GM21526 (cell line): ENCODE data around the gene HSDL1.
"Not testable (repeated sequence)": the region's sequence is repeated elsewhere in the genome, so short reads cannot be mapped to it uniquely, and the experiment has no call there.

Source experiments
- ATAC-seq: cut with Tn5 transposase; IDR thresholded peaks from one replicate; pipeline ENCODE4 v1.9.1; 2021; ENCODE audit warnings: moderate library complexity; ENCODE audit not compliant: unreplicated experiment, low FRiP score

The HSDL1 gene

DNA sequence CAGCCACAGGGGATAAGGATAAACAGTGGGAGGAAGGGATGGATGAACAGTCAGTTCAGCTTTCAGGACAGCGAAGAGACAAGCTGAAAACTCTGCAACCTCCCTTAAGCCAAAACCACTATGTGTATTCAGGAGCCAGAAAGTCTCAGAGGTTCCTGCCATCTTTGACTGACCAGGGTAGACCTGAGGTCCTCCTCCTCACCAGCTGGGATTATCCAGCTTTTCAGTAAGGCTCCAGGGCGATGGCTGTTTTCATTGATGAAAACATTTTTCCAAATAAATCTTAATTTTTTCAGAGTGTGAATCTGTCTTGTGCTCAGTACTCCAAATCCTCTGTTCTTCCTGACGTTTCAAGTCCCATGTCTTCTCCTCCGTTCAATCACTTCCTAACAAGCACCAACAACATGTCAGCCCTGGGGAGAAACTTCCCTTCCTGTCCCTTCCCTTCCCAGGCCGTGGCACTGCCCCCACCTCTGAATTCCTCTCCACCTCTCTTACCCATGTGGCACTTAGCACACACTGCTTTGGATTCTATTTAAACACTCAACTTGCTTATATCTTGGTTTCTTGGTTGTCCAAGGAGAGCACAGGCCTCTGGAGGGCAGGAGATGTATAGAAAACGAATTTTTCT lies 5.2 kb downstream of the HSDL1 start:
- no peak for ATAC-seq

DNA sequence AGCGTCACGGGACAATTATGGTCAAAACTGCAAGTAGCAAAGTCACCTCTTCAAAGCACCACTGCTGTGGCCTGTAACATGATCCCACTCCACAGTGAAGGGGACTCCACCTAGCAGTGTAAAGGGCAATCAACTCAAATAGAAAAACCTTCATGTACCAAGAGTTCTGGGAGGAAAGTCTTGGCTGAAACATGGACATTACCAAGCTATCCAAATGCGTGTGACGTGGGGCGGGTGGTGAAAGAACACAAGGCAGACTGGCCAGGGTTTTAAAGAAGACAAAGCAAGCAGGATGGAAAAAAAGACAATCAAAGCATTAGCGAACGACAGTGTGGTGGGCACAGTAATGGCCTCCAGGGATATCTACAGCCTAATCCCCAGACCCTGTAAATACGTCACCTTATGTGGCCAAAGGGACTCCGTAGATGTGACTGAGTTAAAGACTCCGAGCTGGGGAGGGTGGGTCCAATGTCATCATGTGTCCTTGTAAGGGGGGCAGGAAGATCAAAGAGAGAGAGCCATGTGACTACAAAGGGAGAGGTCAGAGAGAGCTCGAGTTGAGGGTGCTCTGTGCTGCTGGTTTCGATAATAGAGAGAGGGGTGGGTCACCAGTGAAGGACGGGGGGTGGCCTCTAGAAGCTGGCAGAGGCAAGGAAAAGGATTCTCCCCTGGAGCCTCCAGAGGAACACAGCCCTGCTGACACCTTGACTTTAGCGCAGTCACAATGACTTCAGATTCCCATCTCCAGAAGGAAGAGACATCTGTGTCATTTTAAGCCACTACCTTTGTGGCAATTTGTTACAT lies 6.0 kb downstream of the HSDL1 start:
- no peak for ATAC-seq

DNA sequence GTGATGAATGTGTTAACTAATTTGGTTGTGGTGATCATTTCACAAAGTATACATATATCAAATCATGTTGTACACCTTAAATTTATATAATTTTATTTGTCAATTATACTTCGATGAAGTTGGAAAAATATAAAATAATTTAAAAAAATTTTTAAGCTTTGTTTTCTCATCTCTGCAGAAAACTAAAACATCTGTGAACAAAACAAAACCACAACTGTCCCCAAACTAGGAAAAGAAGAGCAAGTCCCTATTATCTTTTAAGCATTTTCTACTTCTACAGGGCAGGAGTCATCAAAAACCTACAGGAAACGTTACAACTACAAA lies 6.5 kb downstream of the HSDL1 start:
- ATAC-seq: no peak

DNA sequence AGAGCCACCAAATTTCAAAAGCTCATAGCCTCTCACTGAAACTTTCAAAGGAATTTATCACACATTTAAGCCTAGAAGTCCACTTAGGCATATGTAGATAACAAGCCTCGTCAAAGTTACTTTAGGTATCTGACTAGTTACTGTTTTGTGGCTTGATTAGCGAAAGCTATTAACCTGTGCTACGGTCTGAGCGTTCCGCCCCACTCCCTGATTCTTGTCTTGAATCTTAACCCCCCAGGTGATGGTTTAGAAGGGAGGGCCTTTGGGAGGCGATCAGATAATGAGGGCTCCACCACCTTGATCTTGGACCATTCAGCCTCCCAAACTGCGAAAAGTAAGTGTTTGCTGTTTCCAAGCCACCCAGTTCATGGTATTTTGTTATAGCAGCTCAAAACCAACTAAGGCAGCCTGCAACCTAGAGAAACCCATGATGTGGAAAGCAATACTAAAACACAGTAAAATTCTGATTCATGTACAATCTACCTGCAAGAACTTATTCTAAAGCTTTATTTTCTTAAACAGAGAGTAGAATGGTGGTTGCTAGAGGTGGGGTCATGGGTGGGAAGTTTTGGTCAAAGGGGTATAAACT lies 7.1 kb downstream of the HSDL1 start:
- ATAC-seq: no peak

DNA sequence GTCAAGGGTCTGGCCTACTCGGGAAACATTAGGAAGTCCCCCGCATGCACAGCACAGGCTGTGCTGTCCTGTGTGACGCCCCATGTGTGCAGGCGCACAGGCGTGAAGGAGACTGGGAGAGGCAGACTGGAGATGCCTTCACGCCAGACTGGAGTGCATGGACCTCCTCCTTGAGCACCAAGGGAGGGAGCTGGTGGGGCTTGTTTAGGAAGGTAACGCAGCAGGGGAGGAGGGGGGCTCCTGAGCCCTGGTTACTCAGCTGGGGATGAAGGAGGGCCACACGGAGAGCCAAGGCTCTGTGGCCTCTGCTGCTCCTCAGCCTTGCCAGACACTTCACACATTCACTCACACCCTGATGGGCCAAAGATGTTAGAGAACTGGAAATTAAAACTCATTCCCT lies 7.7 kb downstream of the HSDL1 start:
- no peak for ATAC-seq

DNA sequence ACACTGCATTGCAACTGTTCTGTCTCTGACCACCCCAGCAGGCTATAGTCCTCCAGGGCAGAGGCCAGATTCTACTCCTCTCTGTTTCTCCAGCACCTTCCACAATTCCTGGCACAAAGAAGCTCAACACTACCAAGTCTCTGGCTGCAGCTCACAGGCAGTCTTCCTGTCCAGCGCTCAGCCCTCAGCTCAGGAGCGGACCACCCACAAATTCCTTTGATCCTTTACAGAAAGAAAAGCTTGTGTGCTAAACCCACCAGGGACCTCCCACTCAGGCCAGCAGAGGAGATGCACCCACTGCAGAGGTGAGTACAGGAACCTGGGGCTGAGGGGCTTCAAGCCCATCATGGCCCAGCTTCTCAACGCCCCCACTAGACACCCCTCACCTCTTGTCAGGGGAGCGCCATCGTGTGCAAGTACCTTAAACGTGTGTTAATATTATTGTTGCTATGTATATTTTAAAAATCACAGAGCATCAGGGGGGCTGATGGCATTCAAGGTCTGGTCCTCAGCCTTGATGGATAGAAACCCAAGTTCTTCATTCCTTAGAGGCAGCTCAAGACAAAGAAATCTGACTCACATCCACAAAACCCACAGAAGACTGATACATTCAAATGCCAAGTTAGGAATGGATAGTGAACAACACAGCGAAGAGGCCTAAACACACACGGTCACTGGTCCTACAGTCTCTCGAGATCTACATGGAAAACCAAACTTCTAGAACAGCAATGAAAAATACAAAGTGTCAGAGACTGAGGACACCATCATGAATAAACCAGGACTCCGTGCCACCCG lies 8.4 kb downstream of the HSDL1 start:
- no peak for ATAC-seq

DNA sequence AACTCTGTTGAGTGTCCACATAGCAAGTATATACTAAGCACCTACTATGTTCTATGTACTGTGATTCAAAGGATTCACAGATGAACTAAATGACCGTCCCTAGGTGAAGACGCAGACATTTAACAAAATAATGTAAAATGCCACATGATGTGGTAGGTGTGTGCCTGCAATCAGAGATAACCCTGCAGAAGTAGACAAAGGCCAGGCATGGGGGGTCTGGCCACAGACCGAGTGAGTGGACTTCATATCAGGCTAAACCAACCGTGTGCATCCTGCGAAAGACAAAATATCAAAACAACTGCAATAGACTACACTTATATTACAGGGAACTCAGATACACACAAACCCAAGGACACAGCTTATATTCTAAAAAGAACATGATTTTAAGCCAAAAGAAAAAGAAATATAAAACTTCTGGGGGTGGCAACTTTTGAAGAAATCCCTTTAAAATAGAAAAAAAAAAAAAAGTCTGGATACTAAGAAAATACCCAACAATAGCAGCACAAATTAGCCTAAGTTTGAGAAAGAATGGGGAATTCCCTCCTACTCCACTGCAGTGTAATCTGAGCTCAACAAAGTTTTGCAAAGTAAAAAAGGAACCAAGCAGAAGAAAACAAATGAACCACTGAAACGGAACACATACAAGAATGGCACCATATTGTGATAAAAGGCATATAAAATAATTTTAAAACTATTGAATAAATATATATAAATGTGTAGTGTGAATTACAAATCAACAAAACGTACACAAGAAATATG lies 12.3 kb downstream of the HSDL1 start:
- ATAC-seq: no peak

DNA sequence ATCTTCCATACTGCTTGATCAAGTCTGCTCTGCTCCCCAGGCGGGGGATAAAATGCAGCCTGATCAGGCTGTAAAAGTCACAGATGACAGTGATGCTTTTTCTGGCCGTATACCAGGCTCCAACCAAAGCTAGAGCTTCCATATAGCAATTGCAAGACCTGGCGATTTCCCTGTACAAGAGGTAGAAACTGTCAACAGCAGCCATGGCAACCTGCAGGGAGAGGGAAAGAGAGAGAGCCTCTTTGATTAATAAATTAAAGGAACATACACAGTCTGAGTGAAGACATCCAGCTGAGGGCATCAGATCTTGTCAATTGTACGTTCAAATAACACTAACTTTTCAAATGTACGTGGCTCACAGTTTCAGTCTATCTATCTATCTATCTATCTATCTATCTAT lies 13.9 kb downstream of the HSDL1 start:
- ATAC-seq: no peak

DNA sequence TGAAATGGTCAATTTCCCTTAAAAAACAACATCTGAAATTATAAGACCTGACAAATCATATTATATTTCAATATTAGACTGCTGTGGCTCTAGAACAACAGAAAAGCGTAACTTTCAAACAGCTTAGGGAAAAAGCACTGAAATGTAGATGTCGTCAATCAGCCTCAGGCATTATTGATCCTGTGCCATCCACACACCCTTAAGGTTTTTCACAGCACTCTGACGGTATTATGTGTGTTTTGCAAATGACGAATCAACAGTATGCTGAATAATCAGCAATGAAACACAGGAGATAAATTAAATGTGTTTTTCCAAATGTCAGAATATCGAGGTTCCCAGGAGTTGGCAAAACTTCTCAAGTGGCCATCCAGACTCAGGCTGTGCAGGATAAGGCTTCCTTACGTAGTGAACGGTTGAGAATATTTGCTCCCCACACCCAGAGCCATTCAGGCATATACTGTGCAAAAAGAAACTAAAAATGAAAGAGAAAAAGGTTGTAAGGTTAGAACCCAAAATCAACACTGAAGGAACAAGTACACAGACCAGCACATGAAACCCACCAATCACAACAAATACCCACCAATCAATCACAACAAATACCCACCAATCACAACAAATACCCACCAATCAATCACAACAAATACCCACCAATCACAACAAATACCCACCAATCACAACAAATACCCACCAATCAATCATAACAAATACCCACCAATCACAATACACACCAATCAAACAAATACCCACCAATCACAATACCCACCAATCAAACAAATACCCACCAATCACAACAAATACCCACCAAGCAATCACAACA lies 20.5 kb downstream of the HSDL1 start:
- ATAC-seq: no peak

DNA sequence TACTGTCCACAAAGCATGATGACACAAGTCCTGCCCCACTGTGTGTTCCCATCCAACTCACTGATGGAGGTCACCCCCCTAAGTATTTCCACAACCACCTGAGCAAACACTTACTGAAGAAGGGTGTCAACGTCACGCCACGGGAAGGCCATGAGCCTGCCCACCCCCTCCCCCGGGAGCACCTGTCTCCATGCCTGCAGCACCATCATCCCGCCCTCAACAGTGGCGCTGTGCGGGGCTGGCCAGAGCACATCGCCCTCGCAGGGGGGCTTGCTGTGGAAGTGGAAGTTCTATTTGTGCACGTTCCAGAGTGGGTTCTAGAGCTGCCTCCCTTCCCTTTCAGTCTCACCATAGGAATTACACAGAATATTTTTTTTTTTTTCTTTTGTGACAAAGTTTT lies 24.0 kb downstream of the HSDL1 start:
- ATAC-seq: no peak

DNA sequence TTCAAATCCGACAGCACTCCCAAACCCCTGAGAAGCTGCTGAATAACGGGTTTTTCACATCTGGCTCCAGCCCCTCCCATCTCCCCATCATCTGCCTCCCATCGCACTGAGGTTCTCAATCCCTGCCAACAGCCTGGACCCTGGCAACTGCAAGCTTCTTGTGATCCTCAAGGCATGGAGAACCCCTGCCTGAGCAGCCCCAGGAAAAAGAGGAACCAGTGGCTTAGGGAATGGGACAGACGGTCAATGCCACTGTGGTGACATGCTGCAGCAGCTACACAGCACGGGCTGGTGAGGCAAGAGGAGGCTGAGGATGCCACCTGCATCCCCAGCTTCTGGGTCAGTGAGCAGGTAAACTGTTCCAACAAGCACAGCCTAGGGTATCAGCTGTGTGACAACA lies 25.0 kb downstream of the HSDL1 start:
- no peak for ATAC-seq

DNA sequence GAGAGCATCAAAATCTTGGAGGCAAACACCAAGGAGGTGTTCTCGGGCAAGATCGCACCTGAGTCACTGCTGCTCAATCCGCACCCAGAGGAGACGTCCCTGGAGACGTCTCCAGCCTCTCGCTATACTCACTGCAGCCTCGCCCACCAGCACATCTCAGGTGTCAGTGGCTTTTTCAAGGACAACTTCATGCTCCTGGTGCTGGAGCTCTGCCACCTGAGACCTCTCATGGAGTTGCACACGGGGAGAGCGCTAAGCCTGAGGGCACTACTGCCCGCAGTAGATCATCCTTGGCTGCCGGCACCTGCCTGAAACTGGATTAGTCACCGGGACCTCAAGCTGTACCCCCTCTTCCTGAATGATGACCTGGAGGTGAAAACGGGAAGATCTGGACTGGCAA lies 25.6 kb downstream of the HSDL1 start:
- ATAC-seq: no peak

DNA sequence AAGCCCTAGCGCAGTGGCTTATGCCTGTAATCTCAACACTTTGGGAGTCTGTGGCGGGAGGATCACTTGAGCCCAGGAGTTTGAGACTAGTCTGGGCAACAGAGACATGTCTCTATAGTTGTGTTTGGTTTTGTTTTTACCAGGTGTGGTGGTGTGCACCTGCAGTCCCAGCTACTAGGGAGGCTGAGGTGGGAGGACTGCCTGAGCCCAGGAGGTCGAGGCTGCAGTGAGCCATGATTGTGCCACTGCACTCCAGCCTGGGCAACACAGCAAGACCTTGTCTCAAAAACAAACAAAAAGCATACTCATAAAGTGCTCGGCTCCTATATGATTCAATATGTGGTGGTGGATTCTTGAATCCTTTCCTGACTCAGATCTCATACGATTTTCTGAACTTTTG lies 26.7 kb downstream of the HSDL1 start:
- ATAC-seq: not testable (repeated sequence)

DNA sequence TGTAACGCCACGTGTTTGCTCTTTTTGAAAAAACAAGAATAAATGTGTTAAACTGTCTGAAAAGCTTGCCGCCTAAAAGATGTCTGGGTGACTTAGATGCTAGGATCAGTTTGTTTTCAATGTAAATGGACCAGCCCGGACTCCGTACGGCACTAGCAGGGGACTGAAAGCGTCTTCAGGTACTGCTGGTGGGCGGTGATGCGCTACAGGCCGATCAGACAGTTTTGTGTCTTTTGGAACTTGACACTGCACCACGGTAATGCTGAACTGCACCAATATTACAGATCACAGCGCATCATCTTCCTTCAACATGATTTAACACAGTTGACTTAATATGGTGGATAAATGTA lies 27.5 kb downstream of the HSDL1 start:
- peak; percentile 7 for ATAC-seq

DNA sequence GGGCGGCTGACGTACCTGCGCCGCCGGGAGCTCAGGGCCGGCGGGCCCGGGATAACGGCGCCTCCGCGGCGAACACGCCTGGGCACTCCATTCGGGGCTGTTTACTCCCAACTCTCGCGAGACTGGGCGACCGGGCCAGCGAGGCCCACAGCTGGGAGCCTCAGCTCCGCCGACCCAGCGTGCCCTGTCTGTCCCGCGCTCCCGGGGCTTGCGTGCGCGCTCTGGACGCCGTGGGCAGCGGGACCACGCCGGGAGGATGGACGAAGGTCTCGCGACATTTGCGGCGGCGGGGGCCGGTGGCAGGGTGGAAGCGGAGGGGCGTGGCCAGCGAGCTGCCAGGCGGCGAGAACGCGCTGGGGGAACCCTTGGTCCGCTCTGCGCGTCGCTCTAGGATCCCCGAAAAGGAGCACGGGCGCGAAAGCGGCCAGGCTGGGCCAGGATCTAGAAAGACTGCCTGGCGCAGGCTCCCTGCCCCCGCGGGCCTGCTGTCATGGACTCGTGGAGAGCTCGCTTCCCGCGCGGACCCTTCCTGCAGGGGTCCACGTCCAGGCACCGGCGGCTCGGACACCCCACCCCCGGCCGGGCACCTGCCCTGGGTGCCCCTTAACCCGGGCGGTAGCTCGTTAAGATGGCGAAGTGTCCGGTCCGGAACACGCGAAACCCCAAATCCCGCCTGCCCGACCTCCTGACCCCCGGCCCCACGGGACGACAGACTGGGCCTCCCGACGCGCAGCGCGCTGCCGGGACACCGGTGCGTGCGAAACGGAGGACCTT lies 28.1 kb downstream of the HSDL1 start, which contains the start of gene MBTPS1:
MBTPS1 (minus strand) TSS at position 223 of the 774 bp plus-strand sequence. CDS start 15,159 bp downstream, outside the sequence.
- peak; percentile 85 for ATAC-seq

DNA sequence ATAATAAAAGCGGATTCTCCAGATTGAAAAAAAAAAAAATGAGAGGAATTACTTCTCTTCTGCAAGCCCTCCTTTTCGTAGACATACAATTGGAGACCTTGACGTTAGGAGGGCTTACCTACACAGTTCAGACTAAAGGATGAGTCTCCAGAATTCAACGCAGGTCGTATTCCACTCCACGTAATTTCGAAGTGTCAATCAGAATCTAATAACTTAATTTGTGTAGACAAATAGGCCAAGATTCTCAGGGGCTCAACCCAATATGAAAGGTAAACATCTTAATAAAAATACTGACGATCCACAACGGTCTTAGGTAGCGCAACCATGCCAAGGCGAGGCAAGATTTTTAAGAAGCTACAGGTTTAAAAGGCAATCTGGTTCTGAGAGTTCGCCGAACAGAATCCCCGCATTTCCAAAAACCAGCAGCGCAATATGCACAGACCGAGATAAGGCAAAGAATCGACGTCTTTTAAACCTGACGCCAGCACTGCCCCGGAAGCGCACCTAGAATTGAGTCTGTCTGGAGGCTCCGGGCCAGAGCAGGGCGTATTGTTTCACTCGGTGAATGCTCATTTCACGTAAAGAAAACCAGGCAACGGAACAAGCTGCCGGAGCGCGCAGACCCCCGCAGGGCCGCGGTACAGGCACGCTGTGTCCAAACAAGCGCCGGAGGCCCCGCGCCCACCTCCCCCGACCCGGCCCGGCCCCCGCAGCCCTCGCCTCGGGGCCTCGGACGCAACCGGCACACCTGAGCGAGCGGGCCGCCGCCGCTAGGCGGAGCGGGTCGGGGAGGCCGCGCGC lies 28.9 kb downstream of the HSDL1 start:
- ATAC-seq: peak; percentile 37

DNA sequence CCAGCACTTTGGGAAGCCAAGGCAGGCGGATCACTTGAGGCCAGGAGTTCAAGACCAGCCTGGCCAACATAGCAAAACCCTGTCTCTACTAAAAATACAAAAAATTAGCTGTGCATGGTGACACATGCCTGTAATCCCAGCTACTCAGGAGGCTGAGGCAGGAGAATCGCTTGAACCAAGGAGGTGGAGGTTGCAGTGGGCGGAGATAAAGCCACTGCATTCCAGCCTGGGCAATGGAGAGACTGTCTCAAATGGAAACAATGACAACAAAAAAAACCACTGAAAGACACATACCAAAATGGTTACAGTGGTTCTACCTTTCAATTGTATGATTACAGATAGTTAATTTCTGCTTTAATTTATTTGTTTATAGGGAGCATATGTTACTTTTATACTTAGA lies 33.0 kb downstream of the HSDL1 start:
- ATAC-seq: not testable (repeated sequence)

DNA sequence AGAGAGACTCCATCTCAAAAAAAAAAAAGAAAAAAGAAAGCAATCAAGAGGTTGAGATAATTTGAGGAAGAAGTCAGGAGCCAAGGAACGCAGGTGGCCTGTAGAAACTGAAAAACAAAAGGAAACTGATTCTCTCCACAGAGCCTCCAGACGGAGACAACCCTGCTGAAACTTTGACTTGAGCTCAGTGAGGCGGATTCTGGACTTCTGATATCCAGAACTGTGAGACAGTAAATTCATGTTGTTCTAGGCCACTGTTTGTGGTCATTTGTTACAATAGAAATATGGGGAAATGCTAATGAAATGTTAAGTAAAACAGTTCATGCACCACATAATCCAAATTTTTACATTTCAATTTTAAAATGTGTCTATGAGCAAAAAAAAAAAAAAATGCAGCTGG lies 33.5 kb downstream of the HSDL1 start:
- ATAC-seq: no peak
